HuH-7.5 (cell line): ENCODE results near the gene NLRX1.
"Not testable (repeated sequence)": the region's sequence is repeated elsewhere in the genome, so short reads cannot be mapped to it uniquely, and the experiment has no call there.

Experiments
- DNase-seq: peaks from one replicate; pipeline ENCODE4 v3.0.0; 2011; ENCODE audit warnings: low spot score

NLRX1 gene

DNA sequence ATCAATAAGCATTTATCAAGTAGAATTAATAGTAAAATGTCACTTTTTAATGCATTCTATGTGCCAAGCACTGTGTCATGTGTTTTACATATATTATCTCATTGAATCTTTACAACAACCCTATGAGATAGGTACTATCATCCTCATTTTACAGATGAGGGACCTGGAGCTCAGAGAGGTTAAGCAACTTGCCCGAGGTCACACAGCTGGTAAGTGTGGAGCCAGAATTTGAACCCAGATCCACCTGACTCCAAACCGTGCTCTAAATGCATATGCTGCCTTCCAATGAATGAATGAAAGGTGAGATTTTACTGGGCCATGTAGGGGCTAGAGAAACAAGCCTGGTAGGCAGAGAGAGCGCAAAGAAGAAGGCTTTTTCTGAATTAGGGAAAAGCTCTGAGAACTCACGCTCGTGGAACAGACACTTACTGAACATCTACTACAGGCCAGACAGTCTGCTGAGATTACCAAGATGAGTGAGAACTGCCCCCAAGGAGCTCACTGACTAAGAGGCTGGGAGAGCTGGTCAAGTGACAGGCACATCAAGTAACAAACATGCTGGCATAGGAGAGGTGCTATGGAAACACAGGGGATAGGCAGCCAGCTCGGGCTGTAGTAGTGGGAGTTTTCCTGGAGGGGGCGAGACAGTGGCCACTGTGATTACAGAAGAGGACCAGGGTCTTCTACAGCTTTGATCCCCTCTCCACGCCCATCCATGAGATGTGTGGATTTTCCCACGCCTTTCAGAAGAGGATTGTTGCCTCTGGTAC lies 15.3 kb upstream of the NLRX1 start:
- no peak for DNase-seq

DNA sequence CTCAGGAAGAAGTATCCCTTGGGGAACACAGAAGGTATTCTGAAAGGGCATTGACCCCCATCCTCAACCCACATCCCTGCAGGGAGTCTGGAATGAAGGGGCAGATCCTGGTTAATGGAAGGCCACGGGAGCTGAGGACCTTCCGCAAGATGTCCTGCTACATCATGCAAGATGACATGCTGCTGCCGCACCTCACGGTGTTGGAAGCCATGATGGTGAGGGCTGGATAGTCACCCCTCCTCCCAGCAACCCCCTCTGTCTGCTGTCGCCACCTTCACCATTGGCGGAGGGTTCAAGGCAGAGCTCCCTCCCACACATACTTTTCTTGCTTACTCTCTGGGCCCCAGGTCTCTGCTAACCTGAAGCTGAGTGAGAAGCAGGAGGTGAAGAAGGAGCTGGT lies 14.3 kb upstream of the NLRX1 start:
- DNase-seq: no peak

DNA sequence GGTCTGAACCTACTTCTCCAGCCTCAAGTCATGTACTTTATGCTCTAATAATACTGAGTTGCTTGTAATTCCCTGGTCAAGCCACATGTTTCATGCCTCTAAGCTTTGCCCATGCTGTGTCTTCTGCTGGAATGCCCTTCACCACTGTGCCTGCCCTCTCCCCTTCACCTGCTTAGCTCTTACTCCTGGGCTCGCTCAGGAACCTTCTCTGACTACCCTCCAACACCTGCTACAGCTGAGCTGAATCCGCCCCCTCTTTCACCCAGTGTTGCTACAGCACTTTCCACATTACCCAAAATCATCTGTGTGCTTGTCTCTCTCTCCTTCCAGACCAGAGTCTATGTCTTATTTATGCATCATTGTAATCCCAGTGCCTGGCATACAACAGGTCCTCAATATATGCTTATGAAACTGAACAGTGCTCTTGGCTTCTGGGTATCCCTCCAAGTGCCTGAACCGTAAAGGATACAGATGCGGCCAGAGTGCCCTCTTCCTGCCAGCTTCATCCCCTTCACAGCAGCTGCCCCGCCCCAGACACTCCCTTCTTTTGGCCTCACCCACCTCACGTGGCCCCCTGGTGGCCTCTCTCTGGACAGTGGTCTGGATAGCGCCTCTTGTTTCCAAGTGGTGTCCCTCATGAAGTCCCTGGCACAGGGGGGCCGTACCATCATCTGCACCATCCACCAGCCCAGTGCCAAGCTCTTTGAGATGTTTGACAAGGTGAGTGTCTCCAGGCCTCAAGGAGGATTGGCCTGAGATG lies 12.6 kb upstream of the NLRX1 start:
- DNase-seq: peak; percentile 50

DNA sequence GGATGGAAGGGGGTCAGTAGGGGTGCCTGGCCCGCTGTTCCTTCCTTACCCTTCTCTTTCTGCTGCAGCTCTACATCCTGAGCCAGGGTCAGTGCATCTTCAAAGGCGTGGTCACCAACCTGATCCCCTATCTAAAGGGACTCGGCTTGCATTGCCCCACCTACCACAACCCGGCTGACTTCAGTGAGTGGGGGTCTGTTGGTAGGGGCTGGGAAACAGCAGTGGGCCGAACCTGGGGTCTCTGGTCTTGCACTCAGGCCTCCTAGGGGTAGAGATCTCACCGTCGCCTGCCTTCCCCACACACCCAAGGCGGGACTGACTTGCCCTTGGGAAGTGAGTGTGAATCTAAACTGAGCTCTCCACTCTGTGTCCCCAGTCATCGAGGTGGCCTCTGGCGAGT lies 12.0 kb upstream of the NLRX1 start:
- DNase-seq: no peak

DNA sequence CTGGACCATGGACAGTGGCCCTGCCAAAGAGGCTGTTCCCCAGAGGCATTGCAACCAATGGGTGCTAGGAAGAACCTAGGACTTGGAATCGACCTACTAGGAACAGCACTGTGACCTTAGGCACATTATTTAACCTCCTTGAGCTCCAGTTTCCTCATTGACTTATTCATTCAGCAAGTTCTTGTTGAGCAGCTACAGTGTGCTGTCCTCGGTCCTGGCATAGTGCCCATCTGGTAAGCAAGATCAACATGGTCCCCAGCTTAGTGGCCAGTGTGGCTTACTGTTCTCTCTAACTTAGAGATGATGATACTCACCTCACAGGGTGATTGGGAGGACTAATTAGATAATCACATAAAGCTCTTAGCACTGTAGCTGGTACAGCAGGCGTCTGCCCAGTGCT lies 11.5 kb upstream of the NLRX1 start:
- DNase-seq: no peak

DNA sequence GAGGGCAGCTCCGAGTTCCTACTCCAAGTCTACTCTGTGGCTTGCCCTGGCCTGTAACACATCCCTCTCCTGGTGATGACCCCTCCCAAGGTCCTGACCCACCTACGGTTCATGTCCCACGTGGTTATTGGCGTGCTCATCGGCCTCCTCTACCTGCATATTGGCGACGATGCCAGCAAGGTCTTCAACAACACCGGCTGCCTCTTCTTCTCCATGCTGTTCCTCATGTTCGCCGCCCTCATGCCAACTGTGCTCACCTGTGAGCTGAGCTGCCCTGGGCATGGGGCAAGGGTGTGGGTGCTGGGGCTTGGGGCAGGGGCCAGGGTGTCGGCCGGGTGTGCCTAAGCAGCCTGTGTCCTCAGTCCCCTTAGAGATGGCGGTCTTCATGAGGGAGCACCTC lies 10.1 kb upstream of the NLRX1 start:
- DNase-seq: no peak

DNA sequence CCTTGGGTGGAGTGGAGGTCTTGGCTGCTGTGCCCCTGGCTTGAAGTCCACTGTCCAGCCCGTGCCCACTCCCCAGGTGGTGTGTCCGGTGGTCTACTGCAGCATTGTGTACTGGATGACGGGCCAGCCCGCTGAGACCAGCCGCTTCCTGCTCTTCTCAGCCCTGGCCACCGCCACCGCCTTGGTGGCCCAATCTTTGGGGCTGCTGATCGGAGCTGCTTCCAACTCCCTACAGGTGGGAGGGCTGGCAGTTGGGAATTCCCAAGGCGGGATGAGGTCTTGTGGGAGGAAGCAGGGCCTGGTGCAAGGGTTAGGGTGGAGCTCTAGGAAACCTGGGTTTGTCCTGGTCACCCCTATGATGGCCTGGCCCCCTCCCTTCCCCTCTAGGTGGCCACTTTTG lies 8.4 kb upstream of the NLRX1 start:
- DNase-seq: no peak

DNA sequence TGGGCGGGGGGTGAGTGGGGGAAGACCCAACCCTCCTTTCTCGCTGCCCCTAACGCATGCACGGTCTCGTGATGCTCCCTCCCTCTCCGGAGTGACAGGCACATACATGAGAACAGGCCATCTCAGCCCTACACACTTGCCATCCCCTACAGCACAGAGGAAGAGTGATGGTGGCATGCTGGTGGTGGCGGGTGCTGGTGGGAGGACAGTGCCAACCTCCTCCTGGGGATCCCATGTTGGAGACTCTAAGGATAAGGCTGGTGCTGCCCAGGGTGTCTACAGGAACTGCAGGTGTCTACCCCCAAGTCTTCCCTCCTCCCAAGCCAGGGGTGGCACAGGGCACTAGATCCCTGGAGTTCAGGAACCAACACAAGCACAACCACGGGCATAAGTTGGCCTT lies 6.7 kb upstream of the NLRX1 start:
- DNase-seq: no peak

DNA sequence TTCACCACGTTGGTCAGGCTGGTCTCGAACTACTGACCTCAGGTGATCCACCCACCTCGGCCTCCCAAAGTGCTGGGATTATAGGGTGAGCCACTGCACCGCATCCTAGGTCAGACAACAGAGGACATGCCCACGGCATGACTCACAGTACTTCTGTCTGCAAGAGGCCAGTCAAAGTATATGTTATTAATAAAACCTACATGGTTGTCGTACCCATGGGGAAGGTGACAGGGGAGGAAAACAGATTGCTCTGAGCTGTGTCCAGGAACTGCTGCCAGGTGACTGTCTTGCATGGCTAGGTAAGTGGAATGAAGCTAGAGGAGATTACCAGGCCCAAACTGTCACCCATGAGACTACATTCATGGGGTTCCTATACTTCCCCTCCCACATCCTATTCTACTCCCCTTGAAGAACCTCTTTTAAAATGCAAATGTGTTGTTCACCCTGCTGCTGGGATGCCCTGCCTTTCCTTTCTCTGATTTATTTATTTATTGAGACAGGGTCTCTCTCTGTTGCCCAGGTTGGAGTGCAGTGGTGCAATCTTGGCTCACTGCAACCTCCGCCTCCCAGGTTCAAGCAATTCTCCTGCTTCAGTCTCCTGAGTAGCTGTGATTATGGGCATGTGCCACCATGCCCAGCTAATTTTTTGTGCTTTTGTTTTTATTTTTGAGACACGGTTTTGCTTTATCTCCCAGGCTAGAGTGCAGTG lies 2.0 kb upstream of the NLRX1 start:
- DNase-seq: no peak

DNA sequence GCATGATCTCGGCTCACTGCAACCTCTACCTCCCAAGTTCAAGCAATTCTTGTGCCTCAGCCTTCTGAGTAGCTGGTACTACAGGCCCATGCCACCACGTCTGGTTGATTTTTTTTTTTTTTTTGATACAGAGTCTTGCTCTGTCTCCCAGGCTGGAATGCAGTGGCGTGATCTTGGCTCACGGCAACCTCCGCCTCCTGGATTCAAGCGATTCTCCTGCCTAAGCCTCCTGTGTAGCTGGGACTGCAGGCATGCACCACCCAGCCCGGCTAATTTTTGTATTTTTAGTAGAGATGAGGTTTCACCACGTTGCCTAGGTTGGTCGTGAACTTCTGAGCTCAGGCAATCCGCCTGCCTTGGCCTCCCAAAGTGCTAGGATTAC lies 1.5 kb upstream of the NLRX1 start:
- not testable (repeated sequence) for DNase-seq

DNA sequence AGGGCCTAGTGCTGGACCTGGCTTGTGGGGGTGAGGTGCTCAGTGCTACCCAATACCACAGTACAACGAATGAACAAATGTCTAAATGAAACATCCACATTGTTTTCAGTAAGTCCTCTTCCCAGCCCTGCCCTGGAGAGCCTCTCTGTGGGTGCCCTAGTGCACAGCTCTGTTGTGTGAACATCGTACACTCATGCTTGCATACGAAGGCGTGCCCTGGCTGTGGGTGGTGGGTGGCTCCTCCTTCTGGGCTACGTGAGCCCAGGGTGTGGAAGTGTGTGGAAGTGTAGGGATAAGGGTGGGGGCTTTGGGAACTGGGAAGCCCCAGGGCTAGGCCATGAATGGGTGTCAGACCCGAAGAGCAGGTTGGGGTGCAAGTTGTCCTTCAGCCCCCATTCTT lies 592 bp upstream of the NLRX1 start:
- DNase-seq: no peak

DNA sequence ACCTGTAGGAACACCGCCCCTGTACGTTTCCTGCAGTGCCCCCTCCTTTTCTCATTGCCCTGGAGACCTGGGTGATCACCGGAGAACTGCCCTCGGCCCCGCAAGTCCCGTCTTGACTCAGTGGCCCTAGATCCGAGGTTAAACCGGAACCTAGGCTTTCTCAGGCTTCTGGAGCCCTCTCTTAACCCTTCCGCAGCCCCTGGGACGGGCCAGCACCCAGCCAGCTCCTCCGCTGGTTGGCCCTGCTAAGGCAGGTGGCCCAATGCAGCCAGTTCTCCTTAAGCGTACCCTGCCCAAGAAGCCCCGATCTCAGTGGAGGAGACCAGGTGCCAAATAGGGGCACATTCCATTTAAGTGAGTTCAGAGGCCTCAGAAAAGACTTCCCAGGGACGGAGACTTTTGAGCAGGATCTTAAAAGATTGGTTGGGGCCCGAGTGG lies 776 bp downstream of the NLRX1 start:
- DNase-seq: no peak

DNA sequence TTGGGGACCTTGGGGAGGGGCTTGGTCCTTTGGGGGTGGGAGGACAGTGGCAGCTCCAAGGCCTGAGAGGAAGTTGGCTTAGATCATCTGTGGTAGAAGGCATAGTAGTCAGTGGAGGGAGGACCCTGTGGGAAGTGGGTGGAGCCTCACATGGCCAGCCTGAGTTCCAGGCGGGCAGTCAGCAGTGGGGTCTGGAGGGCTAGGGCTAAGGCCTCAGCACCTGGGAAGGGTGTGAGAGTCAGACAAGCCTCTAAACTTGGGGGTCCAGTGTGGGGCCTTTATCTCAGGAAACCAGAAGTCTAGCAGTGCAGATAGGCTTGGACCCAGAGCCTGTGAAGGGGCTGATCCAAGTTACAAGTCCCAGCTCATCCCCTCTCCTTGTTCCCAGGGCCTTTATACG lies 4.0 kb downstream of the NLRX1 start:
- DNase-seq: no peak

DNA sequence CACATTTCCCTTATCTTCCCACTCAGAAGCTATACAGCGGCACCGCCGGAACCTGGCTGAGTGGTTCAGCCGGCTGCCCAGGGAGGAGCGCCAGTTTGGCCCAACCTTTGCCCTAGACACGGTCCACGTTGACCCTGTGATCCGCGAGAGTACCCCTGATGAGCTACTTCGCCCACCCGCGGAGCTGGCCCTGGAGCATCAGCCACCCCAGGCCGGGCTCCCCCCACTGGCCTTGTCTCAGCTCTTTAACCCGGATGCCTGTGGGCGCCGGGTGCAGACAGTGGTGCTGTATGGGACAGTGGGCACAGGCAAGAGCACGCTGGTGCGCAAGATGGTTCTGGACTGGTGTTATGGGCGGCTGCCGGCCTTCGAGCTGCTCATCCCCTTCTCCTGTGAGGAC lies 4.9 kb downstream of the NLRX1 start:
- DNase-seq: no peak

DNA sequence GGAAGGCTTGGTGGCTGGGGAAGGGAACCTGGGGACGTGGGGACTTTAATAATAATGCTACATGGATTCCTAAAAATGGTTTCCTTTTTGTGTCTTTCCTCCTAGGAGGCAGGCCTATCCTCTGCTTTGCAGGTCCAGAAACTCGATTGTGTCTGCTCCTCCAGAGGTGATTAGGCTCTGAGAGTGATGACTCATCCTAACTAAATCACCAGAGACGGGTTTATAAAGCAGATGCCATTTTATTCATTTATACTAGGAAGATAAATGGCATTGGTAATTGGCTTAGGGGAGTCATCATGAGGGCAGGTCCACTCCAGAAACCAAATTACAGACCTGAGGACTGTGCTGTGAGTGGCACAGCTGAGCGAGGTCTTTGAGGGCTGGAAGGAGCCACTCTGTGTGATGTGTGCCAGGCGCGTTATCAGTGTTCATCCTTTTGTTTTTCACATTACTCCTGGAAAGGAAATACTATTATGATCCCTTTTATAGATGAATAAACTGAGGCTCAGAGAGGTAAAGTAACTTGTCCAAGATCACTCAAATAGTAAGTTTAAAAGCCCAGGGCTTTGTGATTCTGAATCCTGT lies 7.1 kb downstream of the NLRX1 start:
- no peak for DNase-seq

DNA sequence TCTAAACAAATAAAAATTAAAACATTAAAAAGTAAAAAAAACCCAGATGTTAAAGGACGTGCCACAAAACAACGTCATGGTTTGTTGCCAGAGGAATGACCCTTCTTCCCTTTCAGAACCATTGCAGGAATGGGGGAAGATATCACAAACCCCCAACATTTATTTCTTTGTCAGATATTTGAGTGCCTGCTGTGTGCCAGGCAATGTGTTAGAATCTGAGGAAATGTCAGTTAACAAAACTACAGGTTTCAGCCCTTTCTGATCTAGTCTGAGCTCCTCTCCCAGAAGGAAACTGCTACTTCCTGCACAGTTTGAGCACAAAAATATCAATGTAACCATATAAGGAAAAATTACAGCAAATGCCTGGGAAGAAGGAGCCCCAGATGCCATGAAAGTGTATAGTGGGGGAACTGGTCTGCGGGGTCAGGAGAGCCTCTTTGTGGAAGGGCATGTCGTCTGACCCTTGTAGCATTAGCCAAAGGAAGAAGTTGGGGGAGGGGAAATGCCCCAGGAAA lies 9.7 kb downstream of the NLRX1 start:
- DNase-seq: no peak

DNA sequence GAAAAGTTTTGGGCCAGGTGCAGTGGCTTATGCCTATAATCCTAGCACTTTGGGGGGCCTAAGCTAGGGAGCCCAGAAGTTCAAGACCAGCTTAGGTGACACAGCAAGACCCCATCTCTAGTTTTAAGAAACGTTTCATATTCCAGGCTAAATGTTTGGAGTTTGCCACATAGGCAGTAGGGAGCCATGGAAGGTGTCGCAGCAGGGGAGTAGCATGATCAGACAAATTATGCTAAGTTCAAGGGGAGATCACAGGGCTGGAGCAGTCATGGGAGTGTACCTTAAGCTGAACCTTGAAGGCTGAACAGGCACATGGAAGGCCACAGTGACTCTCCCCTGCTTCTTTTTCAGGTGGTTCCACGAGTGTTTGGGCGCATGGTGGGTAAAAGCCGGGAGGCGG lies 10.8 kb downstream of the NLRX1 start:
- no peak for DNase-seq

DNA sequence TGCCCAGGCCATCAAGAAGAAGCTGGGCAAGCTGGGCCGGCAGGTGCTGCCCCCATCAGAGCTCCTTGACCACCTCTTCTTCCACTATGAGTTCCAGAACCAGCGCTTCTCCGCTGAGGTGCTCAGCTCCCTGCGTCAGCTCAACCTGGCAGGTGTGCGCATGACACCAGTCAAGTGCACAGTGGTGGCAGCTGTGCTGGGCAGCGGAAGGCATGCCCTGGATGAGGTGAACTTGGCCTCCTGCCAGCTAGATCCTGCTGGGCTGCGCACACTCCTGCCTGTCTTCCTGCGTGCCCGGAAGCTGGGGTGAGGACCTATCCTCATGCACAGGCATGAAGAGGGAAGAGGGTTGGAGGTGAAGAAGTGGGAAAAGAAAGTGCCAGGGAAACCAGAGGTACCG lies 11.5 kb downstream of the NLRX1 start:
- DNase-seq: no peak

DNA sequence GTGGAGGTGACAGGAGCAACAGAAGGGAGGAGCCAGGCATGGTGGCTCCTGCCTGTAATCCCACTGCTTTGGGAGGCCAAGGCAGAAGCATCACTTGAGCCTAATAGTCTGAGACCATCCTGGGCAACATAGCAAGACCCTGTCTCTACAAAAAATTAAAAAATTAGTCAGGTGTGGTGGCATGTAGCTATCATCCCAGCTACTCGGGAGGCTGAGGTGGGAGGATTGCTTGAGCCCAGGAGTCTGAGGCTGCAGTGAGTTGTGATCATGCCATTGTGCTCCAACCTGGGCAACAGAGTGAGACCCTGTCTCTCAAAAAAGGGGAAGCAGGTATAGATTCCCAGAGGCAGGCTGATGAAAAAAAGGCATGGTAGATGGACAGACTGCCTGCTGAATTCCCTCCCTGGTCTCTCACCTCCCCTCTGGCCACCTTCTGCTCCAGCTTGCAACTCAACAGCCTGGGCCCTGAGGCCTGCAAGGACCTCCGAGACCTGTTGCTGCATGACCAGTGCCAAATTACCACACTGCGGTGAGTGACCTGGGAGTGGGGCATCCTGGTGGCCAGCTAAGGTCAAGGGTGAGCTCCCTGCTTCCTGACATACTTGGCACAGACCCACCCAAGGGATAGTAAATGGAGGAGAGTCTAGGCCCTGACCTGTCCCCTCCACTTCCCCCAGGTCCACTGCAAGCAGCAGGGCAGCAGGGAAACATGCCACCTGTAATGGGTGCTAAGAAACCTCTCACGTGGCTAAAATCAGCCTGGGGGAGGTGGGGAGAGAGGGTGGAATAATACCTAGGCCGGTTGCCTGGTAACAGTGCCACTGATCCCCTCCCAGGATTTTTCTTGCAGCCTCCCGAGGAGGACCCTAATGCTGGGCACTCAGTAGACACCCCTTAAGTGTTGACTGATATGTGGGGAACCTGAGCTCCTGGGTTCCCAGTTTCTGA lies 12.5 kb downstream of the NLRX1 start:
- DNase-seq: no peak

DNA sequence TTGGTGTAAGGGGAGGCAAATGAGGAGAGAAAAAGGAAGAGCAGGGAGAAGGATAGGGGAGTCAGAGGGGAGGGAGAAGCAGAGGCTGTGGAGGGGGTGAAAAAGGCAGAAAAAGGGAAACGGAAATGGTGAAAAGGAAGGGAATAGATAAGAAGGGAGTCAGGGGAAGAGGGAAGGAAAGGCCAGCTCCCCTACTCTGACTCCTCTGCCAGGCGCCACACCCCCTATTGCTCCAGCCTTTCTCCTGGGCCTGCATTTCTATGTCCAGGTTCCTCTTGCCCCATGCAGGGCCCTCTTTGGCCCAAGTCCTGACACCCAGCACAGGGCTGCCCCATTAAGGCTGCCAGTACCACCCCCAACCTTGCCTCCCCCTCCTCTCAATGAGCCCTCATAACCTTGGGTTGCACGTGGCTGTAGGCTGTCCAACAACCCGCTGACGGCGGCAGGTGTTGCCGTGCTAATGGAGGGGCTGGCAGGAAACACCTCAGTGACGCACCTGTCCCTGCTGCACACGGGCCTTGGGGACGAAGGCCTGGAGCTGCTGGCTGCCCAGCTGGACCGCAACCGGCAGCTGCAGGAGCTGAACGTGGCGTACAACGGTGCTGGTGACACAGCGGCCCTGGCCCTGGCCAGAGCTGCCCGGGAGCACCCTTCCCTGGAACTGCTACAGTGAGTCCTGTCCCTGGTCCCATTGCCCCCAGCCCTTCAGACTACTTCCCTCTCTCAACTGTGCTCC lies 13.3 kb downstream of the NLRX1 start:
- DNase-seq: no peak

DNA sequence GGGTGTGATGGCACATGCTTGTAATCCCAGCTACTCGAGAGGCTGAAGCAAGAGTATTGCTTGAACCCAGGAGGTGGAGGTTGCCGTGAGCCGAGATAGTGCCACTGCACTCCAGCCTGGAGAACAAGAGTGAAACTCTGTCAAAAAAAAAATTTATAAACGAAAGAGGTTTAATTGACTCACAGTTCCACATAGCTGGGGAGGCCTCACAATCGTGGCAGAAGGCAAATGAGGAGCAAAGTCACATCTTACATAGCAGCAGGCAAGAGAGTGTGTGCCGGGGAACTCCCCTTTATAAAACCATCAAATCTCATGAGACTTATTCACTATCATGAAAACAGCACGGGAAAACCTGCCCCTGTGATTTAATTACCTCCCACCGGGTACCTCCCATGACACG lies 15.9 kb downstream of the NLRX1 start:
- DNase-seq: not testable (repeated sequence)
